Measurements from ENCODE around the gene NCK1.

Gene NCK1

GRCh38 chr3:136954251-136954650, 92.2 kb downstream of the NCK1 start:
- TF ChIP-seq CTCF (IDR thresholded peaks at IDR 0.05), result no peak
- Histone ChIP-seq H3K9ac (no peak overlapping the region), H3K4me3 (ENCODE audit: low read depth, low read length) (no peak overlapping the region), H2AFZ (no peak overlapping the region), H3K9me3 (ENCODE audit: control insufficient read depth, low read length) (no peaks in the 10 kb centered on the region), H3K4me1 (no peaks in the 10 kb centered on the region), H3K27ac (no peak overlapping the region), H3K4me2 (ENCODE audit: low read length) (no peak overlapping the region), H3K36me3 (ENCODE audit: control insufficient read depth, insufficient read depth, low read length) (no peaks in the 10 kb centered on the region), H3K79me2 (no peaks in the 10 kb centered on the region), H3K27me3 (ENCODE audit: control insufficient read depth, insufficient read depth, low read length) (no peaks in the 10 kb centered on the region)

DNA sequence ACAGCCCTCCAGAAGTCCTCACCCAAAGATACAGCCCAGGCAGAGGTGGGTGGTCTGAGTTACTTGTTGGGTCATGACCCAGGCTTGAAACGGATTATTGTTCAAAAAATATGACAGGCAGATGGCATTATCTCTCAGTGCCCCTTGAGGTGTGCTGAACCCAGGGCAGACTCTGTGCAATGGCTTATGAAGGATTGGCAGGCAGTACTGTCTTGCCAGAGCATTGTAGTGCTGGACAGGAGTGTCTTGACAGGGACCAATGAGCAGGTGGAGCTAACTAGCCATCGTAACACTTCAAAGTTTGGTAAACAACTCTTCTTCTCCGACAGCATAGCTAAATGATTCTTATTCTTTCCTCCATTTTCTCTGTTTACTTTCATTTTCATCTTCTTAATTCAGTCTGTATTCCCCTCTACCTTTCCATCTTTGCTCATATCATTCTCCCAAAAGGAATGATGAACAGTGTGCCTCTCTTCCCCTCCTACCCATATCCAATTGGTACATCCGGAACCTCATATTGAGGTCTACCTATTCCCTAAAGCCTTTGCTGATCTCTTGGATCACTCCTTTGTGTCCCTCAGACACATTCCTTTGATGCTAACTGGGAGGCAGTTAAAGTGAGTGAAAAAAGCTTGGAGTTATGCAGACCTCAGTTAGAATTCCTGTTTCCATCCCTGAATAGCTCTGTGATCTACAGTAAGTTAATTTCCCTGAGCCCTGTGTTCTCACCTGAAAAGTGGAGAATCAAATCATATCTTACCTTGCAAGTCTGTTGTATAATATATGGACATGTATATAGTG, 93.2 kb downstream of the NCK1 start:
- no peak for TF ChIP-seq CTCF (IDR thresholded peaks at IDR 0.05)
- Histone ChIP-seq H3K36me3 (ENCODE audit: control insufficient read depth, insufficient read depth, low read length) (no peaks in the 10 kb centered on the region), H3K4me1 (no peaks in the 10 kb centered on the region), H3K27me3 (ENCODE audit: control insufficient read depth, insufficient read depth, low read length) (no peaks in the 10 kb centered on the region), H3K27ac (no peak overlapping the region), H3K79me2 (no peaks in the 10 kb centered on the region), H3K4me2 (ENCODE audit: low read length) (no peak overlapping the region), H3K4me3 (ENCODE audit: low read depth, low read length) (no peak overlapping the region), H2AFZ (no peak overlapping the region), H3K9me3 (ENCODE audit: control insufficient read depth, low read length) (no peaks in the 10 kb centered on the region), H3K9ac (no peak overlapping the region)

GRCh38 chr3:136955813-136956212, 93.8 kb downstream of the NCK1 start:
- no peaks in the 10 kb centered on the region for H3K4me1 ChIP-seq

GRCh38 chr3:136956971-136957370, 95.0 kb downstream of the NCK1 start:
- H2AFZ ChIP-seq, result no peak overlapping the region
- no peaks in the 10 kb centered on the region for H3K36me3 ChIP-seq (ENCODE audit: control insufficient read depth, insufficient read depth, low read length)
- no peak for TF ChIP-seq CTCF (IDR thresholded peaks at IDR 0.05)
- no peak overlapping the region for H3K4me2 ChIP-seq (ENCODE audit: low read length)
- H3K9me3 ChIP-seq (ENCODE audit: control insufficient read depth, low read length), result no peaks in the 10 kb centered on the region
- no peaks in the 10 kb centered on the region for H3K4me1 ChIP-seq
- H3K9ac ChIP-seq, result no peak overlapping the region
- no peaks in the 10 kb centered on the region for H3K79me2 ChIP-seq
- H3K27ac ChIP-seq, result no peak overlapping the region
- H3K27me3 ChIP-seq (ENCODE audit: control insufficient read depth, insufficient read depth, low read length), result no peaks in the 10 kb centered on the region
- no peak overlapping the region for H3K4me3 ChIP-seq (ENCODE audit: low read depth, low read length)

More at GRCh38 chr3:136955813-136956212, 93.8 kb downstream of the NCK1 start:
- Histone ChIP-seq H3K4me2 (ENCODE audit: low read length) (no peak overlapping the region), H3K4me3 (ENCODE audit: low read depth, low read length) (no peak overlapping the region), H3K79me2 (no peaks in the 10 kb centered on the region), H3K36me3 (ENCODE audit: control insufficient read depth, insufficient read depth, low read length) (no peaks in the 10 kb centered on the region), H3K27me3 (ENCODE audit: control insufficient read depth, insufficient read depth, low read length) (no peaks in the 10 kb centered on the region), H3K9ac (no peak overlapping the region), H3K27ac (no peak overlapping the region), H2AFZ (no peak overlapping the region), H3K9me3 (ENCODE audit: control insufficient read depth, low read length) (no peaks in the 10 kb centered on the region)
- TF ChIP-seq CTCF (IDR thresholded peaks at IDR 0.05), result no peak

DNA sequence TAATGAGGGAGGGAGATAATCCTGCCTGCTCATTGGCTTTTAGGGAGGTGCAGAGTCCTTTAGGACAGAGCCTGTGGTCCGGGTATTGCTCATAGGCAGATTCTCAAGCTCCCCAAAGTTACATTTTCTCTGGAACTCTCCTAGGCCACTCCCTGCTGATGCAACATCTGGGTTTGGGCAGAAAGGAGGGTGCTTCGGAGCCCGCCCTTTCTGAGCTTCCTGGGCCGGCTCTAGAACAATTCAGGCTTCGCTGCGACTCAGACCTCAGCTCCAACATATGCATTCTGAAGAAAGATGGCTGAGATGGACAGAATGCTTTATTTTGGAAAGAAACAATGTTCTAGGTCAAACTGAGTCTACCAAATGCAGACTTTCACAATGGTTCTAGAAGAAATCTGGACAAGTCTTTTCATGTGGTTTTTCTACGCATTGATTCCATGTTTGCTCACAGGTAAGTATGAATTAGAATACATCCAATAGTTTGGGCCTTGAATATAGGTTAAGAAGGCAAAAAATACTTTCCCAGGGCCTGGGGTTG, 95.8 kb downstream of the NCK1 start, which contains the start of gene IL20RB:
Gene IL20RB, plus strand, starts transcription at position 233 of the 538 bp plus-strand sequence. Its CDS starts 131 bp downstream, at position 364.
- H3K4me1 ChIP-seq, result no peaks in the 10 kb centered on the region
- no peak within 1 kb of the TSS for H3K4me3 ChIP-seq (ENCODE audit: low read depth, low read length)
- no peaks in the 10 kb centered on the region for H3K36me3 ChIP-seq (ENCODE audit: control insufficient read depth, insufficient read depth, low read length)
- H3K9ac ChIP-seq, result no peak within 1 kb of the TSS
- H3K9me3 ChIP-seq (ENCODE audit: control insufficient read depth, low read length), result no peaks in the 10 kb centered on the region
- no peak within 1 kb of the TSS for H2AFZ ChIP-seq
- H3K27me3 ChIP-seq (ENCODE audit: control insufficient read depth, insufficient read depth, low read length), result no peaks in the 10 kb centered on the region
- H3K27ac ChIP-seq, result no peak within 1 kb of the TSS
- H3K4me2 ChIP-seq (ENCODE audit: low read length), result no peak within 1 kb of the TSS
- no peaks in the 10 kb centered on the region for H3K79me2 ChIP-seq
- TF ChIP-seq CTCF (IDR thresholded peaks at IDR 0.05), result no peak
